PFSK-1 (cell line): ENCODE data around the gene OR4D9.

Experiments
- FOXP2 ChIP-seq: optimal IDR thresholded peaks from 2 replicates; pipeline ENCODE3; 2011; ENCODE audit warnings: borderline replicate concordance, control low read depth, inconsistent platforms; ENCODE audit not compliant: insufficient read depth; ENCODE audit errors: extremely low read length, extremely low read depth
- POLR2AphosphoS5 ChIP-seq: IDR thresholded peaks from 2 replicates; pipeline ENCODE4 v1.6.1; 2012; ENCODE audit warnings: low read depth, mild to moderate bottlenecking, control low read depth, low read length, moderate library complexity
- SIN3A ChIP-seq: IDR thresholded peaks from 2 replicates; pipeline ENCODE4 v1.6.1; 2012; ENCODE audit warnings: mild to moderate bottlenecking, low read length, moderate library complexity, borderline replicate concordance; ENCODE audit not compliant: insufficient read depth
- TAF1 ChIP-seq: IDR thresholded peaks from 2 replicates; pipeline ENCODE4 v1.6.1; 2012; ENCODE audit warnings: low read length, control low read depth, borderline replicate concordance; ENCODE audit not compliant: insufficient read depth
- TF ChIP-seq, protein P1 (sequence below), 2 experiments: IDR thresholded peaks; 2 replicates each; pipeline versions ENCODE4 v1.6.1 to v1.8.0; 2011 to 2012; ENCODE audit warnings: low read depth in 2 of 2, low read length in 2 of 2, control low read depth in 1 of 2, inconsistent platforms in 1 of 2, mild to moderate bottlenecking in 1 of 2, moderate library complexity in 1 of 2; ENCODE audit not compliant: insufficient read depth in 1 of 2

The OR4D9 gene

DNA sequence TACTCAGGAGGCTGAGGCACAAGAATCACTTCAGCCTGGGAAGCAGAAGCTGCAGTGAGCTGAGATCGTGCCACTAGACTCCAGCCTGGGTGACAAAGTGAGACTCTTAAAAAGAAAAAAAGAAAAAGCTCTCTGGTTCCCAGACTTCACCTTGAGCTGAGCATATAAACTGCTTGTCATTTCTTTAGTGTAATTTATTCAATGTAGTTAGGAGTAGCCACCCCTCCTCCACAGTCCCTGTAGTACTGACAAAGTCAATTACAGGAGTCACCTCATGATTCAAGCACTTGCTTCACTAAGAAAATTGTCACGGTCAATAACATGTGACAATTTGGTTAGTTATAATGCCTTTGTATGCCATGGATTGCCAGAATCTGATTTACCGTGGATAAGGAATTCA lies 31.0 kb upstream of the OR4D9 start:
- TF ChIP-seq POLR2AphosphoS5 (no peak), TAF1 (no peak), FOXP2 (no peak), SIN3A (no peak)
- TF ChIP-seq, protein P1, sequence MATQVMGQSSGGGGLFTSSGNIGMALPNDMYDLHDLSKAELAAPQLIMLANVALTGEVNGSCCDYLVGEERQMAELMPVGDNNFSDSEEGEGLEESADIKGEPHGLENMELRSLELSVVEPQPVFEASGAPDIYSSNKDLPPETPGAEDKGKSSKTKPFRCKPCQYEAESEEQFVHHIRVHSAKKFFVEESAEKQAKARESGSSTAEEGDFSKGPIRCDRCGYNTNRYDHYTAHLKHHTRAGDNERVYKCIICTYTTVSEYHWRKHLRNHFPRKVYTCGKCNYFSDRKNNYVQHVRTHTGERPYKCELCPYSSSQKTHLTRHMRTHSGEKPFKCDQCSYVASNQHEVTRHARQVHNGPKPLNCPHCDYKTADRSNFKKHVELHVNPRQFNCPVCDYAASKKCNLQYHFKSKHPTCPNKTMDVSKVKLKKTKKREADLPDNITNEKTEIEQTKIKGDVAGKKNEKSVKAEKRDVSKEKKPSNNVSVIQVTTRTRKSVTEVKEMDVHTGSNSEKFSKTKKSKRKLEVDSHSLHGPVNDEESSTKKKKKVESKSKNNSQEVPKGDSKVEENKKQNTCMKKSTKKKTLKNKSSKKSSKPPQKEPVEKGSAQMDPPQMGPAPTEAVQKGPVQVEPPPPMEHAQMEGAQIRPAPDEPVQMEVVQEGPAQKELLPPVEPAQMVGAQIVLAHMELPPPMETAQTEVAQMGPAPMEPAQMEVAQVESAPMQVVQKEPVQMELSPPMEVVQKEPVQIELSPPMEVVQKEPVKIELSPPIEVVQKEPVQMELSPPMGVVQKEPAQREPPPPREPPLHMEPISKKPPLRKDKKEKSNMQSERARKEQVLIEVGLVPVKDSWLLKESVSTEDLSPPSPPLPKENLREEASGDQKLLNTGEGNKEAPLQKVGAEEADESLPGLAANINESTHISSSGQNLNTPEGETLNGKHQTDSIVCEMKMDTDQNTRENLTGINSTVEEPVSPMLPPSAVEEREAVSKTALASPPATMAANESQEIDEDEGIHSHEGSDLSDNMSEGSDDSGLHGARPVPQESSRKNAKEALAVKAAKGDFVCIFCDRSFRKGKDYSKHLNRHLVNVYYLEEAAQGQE (IDR thresholded peaks at IDR 0.05; ENCODE audit: insufficient read depth in 1 of 2, low read depth in 2 of 2, low read length in 2 of 2): no peak

DNA sequence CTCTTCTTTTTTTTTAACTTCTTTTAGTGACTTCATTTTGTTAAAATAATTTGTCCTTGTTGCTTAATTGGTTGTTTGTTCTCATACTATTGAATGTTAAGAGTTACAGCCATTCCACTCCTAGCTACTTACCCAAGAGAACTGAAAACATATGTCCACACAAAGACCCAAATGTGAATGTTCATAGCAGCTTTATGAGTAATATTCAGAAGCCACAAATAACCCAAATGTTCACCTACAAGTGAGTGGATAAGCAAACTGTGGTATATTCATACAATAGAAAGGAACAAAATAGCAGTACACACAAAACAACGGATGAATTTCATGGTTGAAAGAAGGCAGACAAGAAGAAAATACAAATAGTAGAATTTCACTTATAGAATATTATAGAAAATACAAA lies 9.4 kb upstream of the OR4D9 start:
- TF ChIP-seq FOXP2: no peak
- TF ChIP-seq TAF1: no peak
- no peak for TF ChIP-seq SIN3A
- TF ChIP-seq, protein P1 (IDR thresholded peaks at IDR 0.05; ENCODE audit: insufficient read depth in 1 of 2, low read depth in 2 of 2, low read length in 2 of 2): no peak
- TF ChIP-seq POLR2AphosphoS5: no peak

DNA sequence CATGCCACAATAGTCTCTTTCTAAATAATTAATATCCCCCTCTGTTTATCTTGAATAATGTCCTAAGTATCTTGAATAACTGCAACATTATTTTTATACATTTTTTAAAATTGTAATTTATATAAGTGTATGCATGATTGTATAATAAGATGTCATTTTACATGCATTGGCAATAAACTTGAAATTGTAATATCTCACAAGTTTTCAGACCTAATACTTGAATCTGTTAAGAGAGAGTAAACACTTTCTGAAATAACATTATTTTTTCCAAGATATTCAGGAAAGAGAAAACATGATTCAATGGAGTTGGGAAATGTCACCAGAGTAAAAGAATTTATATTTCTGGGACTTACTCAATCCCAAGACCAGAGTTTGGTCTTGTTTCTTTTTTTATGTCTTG lies 8.1 kb upstream of the OR4D9 start, which contains the start of gene OR4D11:
OR4D11 (plus strand) TSS at position 301 of the 400 bp plus-strand sequence; CDS start at position 301, 0 bp downstream.
- TF ChIP-seq POLR2AphosphoS5: no peak
- TF ChIP-seq, protein P1 (IDR thresholded peaks at IDR 0.05; ENCODE audit: insufficient read depth in 1 of 2, low read depth in 2 of 2, low read length in 2 of 2): no peak
- TF ChIP-seq FOXP2: no peak
- TF ChIP-seq SIN3A: no peak
- no peak for TF ChIP-seq TAF1

DNA sequence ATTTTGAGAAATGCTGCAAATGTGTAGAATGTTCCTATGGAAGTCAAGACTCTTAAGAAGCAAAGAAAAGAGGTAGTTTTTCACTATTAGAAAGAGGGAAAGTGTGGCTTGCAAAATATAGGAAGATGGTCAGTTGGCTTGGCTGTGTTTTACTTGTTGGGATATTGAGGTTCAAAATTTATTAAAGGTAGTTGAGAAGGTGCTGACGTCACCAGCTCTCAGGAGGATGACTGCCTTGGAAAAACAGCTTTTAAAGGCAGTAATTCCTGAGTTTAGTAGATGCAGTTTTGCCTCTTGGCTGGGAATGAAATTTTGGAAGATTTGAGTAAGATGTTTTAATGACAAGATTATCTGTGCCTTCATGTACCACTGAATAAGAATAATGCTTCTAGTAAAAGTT lies 336 bp downstream of the OR4D9 start:
- TF ChIP-seq FOXP2 (no peak), POLR2AphosphoS5 (no peak), TAF1 (no peak), SIN3A (no peak)
- TF ChIP-seq, protein P1 (IDR thresholded peaks at IDR 0.05; ENCODE audit: insufficient read depth in 1 of 2, low read depth in 2 of 2, low read length in 2 of 2): no peak

DNA sequence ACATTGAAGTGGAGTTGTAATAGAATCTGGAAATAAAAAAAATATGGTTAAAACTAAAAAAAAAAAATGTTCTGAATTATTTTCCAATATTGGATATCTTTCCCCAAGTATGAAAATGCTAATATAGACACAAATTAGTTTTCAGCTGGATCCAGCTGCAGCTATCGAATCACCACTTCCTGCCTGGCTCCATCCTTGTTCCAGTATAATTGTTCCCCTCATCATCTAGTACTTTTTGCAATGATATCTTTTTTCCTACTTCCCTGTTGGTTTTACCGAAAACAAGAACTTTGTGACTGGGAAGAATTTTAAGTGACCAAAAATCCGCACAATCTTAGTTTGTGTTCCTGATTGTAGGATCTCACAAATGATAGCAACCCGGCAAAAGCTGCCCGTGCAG lies 9.4 kb downstream of the OR4D9 start:
- TF ChIP-seq FOXP2 (no peak), TAF1 (no peak), SIN3A (no peak), POLR2AphosphoS5 (no peak)
- TF ChIP-seq, protein P1 (IDR thresholded peaks at IDR 0.05; ENCODE audit: insufficient read depth in 1 of 2, low read depth in 2 of 2, low read length in 2 of 2): no peak
